Measurements from ENCODE around the gene FOXA3.
"Not testable (repeated sequence)": the region's sequence is repeated elsewhere in the genome, so short reads cannot be mapped to it uniquely, and the experiment has no call there.

The FOXA3 gene

GRCh38 chr19:45876411-45877197 lies 12.5 kb downstream of the FOXA3 start:
- DNase-seq, result no peak

GRCh38 chr19:45878043-45878794 lies 14.1 kb downstream of the FOXA3 start:
- DNase-seq, result no peak

- DNase-seq, result no peak
Measured at GRCh38 chr19:45879055-45879454, 14.9 kb downstream of the FOXA3 start.

- no peak for DNase-seq
Measured at GRCh38 chr19:45879971-45880370, 15.8 kb downstream of the FOXA3 start.

- no peak for DNase-seq
Measured at GRCh38 chr19:45881082-45881908, 17.2 kb downstream of the FOXA3 start.

GRCh38 chr19:45881909-45882528 lies 17.9 kb downstream of the FOXA3 start:
- no peak for DNase-seq

- peak; percentile 41 for DNase-seq
Measured at GRCh38 chr19:45882652-45883585, 18.8 kb downstream of the FOXA3 start.

GRCh38 chr19:45883586-45883880 lies 19.4 kb downstream of the FOXA3 start:
- no peak for DNase-seq

- no peak for DNase-seq
Measured at GRCh38 chr19:45883881-45884681, 20.0 kb downstream of the FOXA3 start.

GRCh38 chr19:45884682-45885555 lies 20.8 kb downstream of the FOXA3 start:
- DNase-seq, result no peak

GRCh38 chr19:45885556-45886426 lies 21.7 kb downstream of the FOXA3 start, which contains the start of gene IRF2BP1:
Gene IRF2BP1, minus strand, starts transcription at chr19:45886141. Its CDS starts 367 bp downstream, at chr19:45885774.
- DNase-seq, result peak; percentile 90

GRCh38 chr19:45886427-45887199 lies 22.5 kb downstream of the FOXA3 start:
- DNase-seq, result peak; percentile 92

- no peak for DNase-seq
Measured at GRCh38 chr19:45887200-45887710, 23.1 kb downstream of the FOXA3 start.

GRCh38 chr19:45889210-45889885 lies 25.2 kb downstream of the FOXA3 start:
- DNase-seq, result no peak

GRCh38 chr19:45890877-45891276 lies 26.8 kb downstream of the FOXA3 start:
- DNase-seq, result no peak

- DNase-seq, result no peak
Measured at GRCh38 chr19:45895519-45895972, 31.4 kb downstream of the FOXA3 start.

GRCh38 chr19:45895983-45896599 lies 32.0 kb downstream of the FOXA3 start:
- DNase-seq, result not testable (repeated sequence)
